ENCODE results near the gene FNDC11. TPM values are rescaled to one million over a fixed set of nuclear protein-coding genes. Genes with fewer than 3 reads are reported as not detected.

Gene FNDC11
- total RNA-seq, 3 donors from 2014 or later (not counting 1 experiment from before 2014, with no cell fraction given): 0.19 to 0.75 (median 0.25) TPM

DNA sequence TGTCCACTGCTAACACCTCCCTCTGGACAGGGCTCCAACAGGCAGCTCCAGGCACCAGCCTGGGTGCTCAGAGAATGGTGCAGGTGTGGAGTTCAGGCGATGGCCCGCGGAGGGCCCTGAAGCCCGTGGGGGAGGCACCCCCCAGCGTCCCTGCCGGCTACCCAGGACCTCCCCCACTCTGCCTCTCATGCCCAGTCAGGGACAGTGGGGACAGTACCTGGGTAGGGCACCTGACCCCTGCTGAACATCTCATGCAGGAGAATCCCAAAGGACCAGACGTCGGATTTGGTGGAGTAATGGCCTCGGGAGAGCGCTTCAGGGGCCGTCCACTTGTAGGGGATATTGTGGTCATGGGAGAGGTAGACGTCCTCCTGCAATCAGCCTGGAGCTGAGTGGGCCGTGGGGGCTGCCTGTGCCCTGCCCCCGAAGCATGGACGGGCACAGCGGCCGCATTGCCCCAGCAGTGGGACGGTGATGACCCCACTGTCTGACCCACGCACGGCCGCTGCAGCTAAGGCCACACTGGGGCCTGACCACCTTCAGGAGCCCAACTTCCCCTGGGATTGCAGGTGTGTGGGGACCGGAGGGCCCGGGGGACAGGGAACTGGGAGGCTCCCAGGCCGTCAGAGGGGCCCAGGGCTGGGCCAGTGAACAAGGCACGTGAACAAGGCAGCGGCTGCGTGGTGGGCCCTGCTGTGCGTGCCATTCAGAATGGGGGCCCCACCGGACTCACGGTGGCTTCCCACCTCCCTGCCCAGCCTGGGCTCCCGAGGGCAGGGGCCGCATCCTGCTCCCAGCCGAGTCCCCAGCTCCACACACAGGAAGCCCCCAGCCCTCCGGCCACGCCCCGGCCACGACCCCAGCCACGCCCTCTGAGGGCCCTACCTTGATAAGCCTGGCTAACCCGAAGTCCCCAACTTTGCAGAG, 23.8 kb upstream of the FNDC11 start:
- no peaks in the 10 kb centered on the region for H3K36me3 Mint-ChIP-seq
- intact Hi-C loops (cut with micrococcal nuclease): no loop called here
- WGBS (ENCODE audit: insufficient coverage): 87% methylated on average over 39 of the region's 39 CpGs

DNA sequence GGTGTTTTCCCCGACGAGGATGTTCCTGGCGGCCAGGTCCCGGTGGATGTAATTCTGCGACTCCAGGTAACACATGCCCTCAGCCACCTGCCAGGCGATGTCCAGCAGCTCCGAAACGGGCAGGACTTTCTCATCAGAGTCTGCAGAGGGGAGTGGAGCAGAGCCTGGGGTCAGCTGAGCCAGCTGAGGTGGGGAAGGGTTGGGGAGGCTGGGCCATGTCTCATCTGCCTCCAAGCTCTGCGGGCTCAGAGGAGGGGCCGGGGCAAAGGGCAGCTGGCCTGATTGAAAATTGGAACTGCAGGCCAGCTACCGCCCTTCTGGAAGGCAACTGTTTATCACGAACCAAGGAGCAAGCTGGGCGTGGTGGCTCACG, 23.2 kb upstream of the FNDC11 start:
- intact Hi-C loops (cut with micrococcal nuclease): no loop called here
- no peaks in the 10 kb centered on the region for H3K36me3 ChIP-seq (ENCODE audit: control insufficient read depth, insufficient read depth, low read length)
- DNase-seq (no peak), ATAC-seq (no peak)
- H3K4me3 ChIP-seq (ENCODE audit: low read length): no peak overlapping the region
- H3K9me3 Mint-ChIP-seq: no peaks in the 10 kb centered on the region
- 92% methylated on average over 14 of the region's 14 CpGs for WGBS (ENCODE audit: insufficient coverage)
- peaks cover 0 to 4% of the 10 kb centered on the region in 2 donors for H3K27me3 Mint-ChIP-seq (ENCODE audit: low read depth in 2 of 2)
- H3K4me1 Mint-ChIP-seq: no peaks in the 10 kb centered on the region
- no peaks in the 10 kb centered on the region for H3K4me1 ChIP-seq (ENCODE audit: control insufficient read depth, insufficient read depth, low read length)
- H3K4me3 Mint-ChIP-seq: no peak overlapping the region
- no peak overlapping the region for H3K27ac ChIP-seq (ENCODE audit: low read length)
- TF ChIP-seq, protein P1, sequence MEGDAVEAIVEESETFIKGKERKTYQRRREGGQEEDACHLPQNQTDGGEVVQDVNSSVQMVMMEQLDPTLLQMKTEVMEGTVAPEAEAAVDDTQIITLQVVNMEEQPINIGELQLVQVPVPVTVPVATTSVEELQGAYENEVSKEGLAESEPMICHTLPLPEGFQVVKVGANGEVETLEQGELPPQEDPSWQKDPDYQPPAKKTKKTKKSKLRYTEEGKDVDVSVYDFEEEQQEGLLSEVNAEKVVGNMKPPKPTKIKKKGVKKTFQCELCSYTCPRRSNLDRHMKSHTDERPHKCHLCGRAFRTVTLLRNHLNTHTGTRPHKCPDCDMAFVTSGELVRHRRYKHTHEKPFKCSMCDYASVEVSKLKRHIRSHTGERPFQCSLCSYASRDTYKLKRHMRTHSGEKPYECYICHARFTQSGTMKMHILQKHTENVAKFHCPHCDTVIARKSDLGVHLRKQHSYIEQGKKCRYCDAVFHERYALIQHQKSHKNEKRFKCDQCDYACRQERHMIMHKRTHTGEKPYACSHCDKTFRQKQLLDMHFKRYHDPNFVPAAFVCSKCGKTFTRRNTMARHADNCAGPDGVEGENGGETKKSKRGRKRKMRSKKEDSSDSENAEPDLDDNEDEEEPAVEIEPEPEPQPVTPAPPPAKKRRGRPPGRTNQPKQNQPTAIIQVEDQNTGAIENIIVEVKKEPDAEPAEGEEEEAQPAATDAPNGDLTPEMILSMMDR (IDR thresholded peaks at IDR 0.05): no peak
- no peaks in the 10 kb centered on the region for H3K36me3 Mint-ChIP-seq
- no peaks in the 10 kb centered on the region for H3K9me3 ChIP-seq (ENCODE audit: control insufficient read depth, insufficient read depth, low read length)
- no peak overlapping the region for H3K27ac Mint-ChIP-seq
- no peaks in the 10 kb centered on the region for H3K27me3 ChIP-seq (ENCODE audit: control insufficient read depth, insufficient read depth, low read length)

More for the DNA sequence above, 23.8 kb upstream of the FNDC11 start:
- Histone ChIP-seq H3K9me3 (ENCODE audit: control insufficient read depth, insufficient read depth, low read length) (no peaks in the 10 kb centered on the region), H3K4me1 (ENCODE audit: control insufficient read depth, insufficient read depth, low read length) (no peaks in the 10 kb centered on the region), H3K27me3 (ENCODE audit: control insufficient read depth, insufficient read depth, low read length) (no peaks in the 10 kb centered on the region), H3K36me3 (ENCODE audit: control insufficient read depth, insufficient read depth, low read length) (no peaks in the 10 kb centered on the region), H3K27ac (ENCODE audit: low read length) (no peak overlapping the region), H3K4me3 (ENCODE audit: low read length) (no peak overlapping the region)
- H3K4me3 Mint-ChIP-seq: no peak overlapping the region
- H3K4me1 Mint-ChIP-seq: no peaks in the 10 kb centered on the region
- DNase-seq (no peak), ATAC-seq (no peak)
- H3K9me3 Mint-ChIP-seq: no peaks in the 10 kb centered on the region
- H3K27ac Mint-ChIP-seq: no peak overlapping the region
- TF ChIP-seq, protein P1 (IDR thresholded peaks at IDR 0.05): no peak
- H3K27me3 Mint-ChIP-seq (ENCODE audit: low read depth in 2 of 2): peaks cover 0 to 4% of the 10 kb centered on the region in 2 donors

DNA sequence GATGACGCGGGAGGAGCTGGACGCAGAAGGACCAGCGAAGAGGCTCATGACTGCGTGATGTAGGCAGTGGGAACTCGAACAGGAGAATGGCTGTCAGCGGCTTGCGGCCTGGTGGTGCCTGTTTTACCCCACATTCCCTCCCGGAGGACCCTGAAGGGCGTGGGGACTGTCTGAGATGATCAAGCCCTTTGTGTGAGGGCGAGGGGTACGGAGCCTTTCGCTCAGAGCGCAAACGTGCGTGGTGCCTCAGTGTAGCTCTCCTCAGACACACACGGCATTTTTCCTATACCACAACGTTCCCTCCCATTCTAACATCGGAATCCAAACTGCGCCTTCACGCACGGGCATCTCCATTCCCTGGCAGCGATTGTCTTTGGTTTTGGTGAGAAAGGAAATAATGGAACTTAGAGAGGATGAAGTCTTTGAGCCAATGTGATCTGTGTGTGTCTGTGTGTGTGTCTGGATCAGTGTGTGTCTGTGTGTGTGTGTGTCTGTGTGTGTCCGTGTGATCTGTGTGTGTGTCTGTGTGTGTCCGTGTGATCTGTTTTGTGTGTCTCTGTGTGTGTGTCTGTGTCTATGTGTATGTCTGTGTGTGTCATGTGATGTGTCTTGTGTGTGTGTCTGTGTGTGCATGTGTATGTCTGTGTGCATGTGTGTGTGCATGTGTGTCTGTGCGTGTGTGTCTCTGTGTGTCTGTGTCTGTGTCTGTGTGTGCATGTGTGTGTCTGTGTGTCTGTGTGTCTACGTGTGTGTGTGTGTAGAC, 22.1 kb upstream of the FNDC11 start:
- Mint-ChIP-seq H3K4me3 (no peak overlapping the region), H3K27me3 (ENCODE audit: low read depth in 2 of 2) (peaks cover 0 to 4% of the 10 kb centered on the region in 2 donors), H3K36me3 (no peaks in the 10 kb centered on the region), H3K27ac (no peak overlapping the region), H3K9me3 (no peaks in the 10 kb centered on the region), H3K4me1 (peaks cover 0 to 7% of the 10 kb centered on the region in 2 donors)
- no peaks in the 10 kb centered on the region for H3K36me3 ChIP-seq (ENCODE audit: control insufficient read depth, insufficient read depth, low read length)
- peaks cover 5% of the 10 kb centered on the region for H3K4me1 ChIP-seq (ENCODE audit: control insufficient read depth, insufficient read depth, low read length)
- ATAC-seq (no peak), DNase-seq (no peak)
- WGBS (ENCODE audit: insufficient coverage): 93% methylated on average over 26 of the region's 27 CpGs
- H3K27ac ChIP-seq (ENCODE audit: low read length): no peak overlapping the region
- H3K9me3 ChIP-seq (ENCODE audit: control insufficient read depth, insufficient read depth, low read length): no peaks in the 10 kb centered on the region
- no peak overlapping the region for H3K4me3 ChIP-seq (ENCODE audit: low read length)
- TF ChIP-seq, protein P1 (IDR thresholded peaks at IDR 0.05): no peak
- intact Hi-C loops (cut with micrococcal nuclease): no loop called here
- no peaks in the 10 kb centered on the region for H3K27me3 ChIP-seq (ENCODE audit: control insufficient read depth, insufficient read depth, low read length)
